COR-L47 (cell line): ENCODE results near the gene CDK17.
"Not testable (repeated sequence)": the region's sequence is repeated elsewhere in the genome, so short reads cannot be mapped to it uniquely, and the experiment has no call there.

Experiments used
- DNase-seq: peaks from one replicate; lab custom pipeline; 2025; lab: John Stamatoyannopoulos, UW

CDK17 gene

DNA sequence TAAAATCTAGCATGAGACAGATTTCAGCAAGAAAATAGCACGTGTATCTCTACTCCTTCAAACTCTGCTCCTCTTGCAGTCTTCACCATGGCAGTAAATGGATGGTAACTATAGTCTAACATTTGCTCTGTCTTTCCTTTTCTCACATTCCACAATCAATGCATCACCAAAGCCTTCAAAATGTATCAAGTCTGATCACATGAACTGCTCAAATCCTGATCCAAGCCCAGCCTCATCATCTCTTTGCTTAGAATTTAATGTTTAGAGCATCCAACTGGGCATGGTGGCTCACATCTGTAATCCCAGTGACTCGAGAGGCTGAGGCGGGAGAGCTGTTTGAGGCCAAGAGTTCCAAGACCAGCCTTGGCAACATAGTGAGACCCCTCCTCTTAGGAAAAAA lies 45.9 kb downstream of the CDK17 start:
- DNase-seq = no peak

DNA sequence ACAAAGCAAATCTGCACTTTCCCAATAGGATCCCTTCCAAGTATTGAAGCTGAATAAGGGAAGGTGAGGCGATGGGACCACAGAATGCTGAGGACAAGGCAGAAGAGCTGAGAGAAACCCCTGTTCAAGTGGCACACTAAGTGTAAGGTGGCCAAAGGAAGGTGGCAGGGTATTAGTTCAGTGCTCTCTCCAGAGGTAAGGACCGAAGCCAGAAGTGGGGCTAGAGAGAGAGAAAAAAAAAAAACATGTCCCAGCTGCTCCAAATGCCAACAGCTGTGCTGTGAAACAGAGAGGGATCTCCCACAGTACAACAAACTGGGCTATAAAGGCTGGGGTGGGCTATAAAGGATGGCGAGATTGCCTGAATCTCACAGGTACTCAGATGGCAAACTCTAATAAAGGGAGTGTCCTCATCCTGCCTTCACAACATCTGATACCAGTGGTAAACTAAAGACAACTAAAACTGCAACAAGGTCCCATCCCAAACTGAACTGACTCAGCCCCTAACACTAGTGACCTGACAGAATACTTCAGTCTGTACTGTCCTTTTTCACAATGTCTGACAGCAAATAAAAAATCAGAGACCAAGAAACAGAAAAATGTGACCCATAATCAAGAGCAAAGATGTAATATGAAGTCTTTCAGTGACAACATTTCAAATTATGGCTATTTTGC lies 47.9 kb downstream of the CDK17 start:
- no peak for DNase-seq

- DNase-seq = no peak
Measured at GRCh38 chr12:96350982-96351381, 49.3 kb downstream of the CDK17 start.

DNA sequence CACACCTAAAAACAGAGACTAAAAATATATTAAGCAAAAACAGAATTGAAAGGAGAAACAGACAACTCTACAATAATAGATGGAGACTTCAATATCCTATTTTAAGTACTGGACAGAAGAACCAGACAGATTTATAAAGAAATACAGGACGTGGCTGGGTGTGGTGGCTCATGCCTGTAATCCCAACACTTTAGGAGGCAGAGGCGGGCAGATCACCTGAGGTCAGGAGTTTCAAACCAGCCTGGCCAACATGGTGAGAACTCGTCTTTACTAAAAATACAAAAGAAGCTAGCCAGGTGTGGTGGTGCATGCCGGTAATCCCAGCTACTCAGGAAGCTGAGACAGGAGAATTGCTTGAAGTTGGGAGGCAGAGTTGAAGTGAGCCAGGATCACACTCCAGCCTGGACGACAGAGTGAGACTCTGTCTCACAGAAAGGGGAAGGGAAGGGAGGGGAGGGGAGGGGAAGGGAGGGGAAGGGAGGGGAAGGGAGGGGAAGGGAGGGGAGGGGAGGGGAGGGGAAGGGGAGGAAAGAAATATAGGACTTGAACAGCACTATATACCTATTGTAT lies 53.0 kb downstream of the CDK17 start:
- DNase-seq = no peak

GRCh38 chr12:96346716-96347115 lies 53.5 kb downstream of the CDK17 start:
- not testable (repeated sequence) for DNase-seq

DNA sequence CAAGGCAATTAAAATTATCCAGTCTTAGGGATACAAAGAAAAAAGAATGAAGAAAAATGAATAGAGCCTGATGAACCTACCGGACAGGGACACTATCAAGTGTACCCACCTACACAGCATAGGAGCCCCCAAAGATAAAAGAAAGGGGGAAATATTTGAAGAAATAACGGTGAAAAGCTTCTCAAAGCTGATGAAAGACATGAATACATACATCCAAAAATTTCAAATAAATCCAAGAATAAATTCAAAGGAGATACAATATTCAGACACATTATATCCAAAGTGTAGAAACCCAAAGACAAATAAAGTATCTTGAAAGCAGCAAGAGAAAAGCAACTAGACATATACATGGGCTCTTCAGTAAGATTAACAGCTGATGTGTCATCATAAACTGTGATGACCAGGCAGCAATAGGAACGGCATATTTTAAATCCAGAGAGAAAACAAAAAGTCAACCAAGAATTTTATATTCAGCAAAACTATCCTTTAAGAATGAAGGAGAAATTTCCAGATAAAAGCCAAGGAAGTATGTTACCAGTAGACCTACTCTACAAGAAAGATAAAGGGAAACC lies 56.0 kb downstream of the CDK17 start:
- no peak for DNase-seq

DNA sequence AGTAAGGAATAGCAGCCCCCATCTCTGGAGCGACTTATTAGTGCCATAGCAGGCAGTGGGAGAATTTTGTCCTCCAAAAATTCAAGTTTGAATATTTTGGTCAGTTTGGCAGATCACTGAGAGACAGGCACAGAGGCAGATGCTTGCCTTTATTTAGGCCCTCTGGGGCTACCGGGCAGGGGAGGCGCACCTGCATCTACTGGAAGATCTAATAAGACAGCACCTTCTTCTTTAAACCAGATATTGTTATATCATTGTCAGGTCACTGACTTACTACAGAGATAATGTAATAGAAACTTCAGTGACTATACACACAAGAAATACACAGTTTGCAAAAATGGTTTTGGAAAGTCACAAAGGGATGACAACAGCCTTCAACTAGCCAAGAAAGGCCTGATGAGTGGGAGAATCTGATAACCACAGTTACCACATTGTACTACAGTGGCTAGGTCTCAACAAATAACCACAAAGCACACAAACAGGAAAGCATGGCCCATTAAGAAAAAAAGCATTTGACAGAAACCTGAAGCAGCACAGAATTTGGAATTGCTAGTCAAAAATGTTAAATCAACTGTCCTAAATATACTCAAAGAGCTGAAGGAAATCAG lies 56.8 kb downstream of the CDK17 start:
- no peak for DNase-seq

- DNase-seq = not testable (repeated sequence)
Measured at GRCh38 chr12:96339666-96340065, 60.6 kb downstream of the CDK17 start.

DNA sequence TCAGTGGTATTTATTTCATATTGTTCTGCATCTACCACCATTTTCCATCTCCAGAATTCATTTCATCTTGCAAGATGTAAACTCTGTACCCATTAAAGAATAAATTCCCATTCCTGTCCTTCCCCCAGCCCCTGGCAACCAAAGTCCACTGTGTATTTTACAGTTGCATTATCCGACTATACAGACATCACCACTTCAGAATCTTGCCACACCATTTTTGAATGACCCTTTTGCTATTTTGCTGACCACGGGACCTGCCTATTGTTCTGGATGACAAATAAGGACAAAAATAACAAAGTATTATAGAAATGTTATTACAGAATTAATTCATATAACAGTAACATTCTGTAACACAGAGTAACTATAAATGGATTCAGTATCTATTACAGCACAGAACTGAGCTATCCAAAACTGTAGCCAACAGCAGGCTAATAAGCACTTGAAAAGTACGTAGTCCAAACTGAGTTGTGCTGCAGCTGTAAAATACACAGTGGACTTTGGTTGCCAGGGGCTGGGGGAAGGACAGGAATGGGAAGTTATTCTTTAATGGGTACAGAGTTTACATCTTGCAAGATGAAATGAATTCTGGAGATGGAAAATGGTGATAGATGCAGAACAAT lies 61.3 kb downstream of the CDK17 start:
- no peak for DNase-seq

GRCh38 chr12:96337953-96338352 lies 62.3 kb downstream of the CDK17 start:
- no peak for DNase-seq

- no peak for DNase-seq
Measured at GRCh38 chr12:96336489-96336888, 63.8 kb downstream of the CDK17 start.

- DNase-seq = no peak
Measured at GRCh38 chr12:96335270-96335669, 65.0 kb downstream of the CDK17 start.

DNA sequence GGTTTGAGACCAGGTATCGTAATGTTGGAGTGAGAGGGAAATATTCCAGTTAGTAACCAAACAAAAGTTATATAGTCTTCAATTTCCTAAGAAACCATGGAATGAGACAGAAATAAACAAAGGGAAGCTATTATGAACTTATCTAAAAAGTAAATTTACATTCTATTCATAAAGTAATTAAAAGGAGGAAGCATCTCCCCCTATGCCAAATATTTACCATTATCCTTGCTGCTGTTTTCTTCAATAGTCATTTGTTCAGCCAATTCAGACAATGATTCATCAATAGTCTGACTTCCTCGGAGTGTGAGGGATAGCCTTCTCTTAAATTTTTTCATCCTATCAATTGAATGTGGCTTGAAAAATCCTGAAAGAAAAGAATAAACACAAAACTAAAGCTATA lies 65.7 kb downstream of the CDK17 start:
- no peak for DNase-seq

DNA sequence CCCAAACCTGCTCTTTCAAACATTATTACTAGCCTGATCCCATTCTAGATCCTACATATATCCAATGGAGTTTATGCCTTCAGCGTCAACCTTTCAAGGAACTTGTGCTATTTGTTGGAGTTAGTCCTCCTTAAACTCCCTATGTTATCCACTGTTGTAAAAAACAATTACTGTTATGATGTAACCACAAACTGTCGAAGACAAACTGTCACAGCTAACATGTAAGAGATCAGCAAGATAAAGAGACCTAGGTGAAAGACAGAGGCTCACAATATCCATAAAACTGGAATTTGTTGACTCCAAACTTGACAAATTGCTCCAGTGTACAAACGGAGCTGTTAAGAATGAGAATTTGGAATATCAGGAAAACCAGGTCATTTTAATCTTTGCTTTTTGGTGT lies 70.7 kb downstream of the CDK17 start:
- no peak for DNase-seq

DNA sequence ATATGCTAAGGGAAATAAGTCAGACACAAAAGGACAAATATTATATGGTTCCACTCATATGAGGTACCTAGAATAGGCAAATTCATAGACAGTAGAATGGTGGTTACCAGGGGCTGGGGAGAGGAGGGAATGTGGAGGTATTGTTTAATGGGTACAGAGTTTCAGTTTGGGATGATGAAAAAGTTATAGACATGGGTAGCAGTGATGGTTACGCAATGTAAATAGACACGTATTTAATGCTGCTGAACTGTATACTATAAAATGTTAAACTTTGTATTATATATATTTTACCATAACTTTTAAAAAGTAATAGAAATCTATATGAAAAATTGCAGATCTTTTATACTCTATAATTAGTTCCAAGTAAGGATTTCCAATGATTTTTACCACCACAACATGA lies 71.2 kb downstream of the CDK17 start:
- no peak for DNase-seq

DNA sequence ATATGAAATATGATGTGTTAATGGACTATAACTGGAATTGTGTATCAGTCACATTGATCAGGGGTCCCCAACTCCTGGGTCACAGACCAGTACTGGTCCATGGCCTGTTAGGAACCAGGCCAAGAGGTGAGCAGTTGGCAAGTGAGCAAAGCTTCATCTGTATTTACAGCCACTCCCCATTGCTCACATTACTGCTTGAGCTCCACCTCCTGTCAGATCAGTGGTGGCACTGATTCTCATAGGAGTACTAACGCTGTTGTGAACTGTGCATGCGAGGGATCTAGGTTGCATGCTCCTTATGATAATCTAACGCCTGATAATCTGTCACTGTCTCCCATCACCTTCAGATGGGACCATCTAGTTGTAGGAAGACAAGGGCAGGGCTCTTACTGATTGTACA lies 72.3 kb downstream of the CDK17 start:
- DNase-seq = no peak

GRCh38 chr12:96327346-96327745 lies 72.9 kb downstream of the CDK17 start:
- no peak for DNase-seq

DNA sequence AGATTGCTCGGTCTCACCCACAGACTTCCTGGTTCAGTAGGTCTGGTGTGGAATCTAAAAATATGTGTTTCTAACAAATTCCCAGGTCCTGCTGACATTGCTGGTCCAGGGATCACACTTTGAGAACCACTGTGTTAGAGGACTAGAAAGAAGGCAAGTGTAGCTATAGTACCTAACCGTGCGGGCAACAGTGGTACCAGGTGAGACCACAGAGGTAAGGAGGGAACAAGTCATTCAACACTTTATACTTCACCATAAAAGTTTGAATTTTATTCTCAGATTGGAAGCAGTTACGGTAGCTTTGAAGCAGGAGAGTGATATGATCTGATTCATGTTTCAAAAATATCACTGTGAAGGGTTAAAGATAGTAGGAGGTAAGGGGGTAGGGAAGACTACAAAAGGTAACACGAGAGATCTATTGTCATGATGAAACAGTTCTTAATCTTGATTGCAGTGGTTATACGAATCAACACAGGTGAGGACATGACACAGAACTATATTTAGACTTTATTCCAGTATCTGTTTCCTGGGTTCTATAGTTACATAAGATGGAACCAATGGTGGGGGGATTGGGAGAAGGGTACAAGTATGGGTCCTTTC lies 73.5 kb downstream of the CDK17 start:
- DNase-seq = no peak

DNA sequence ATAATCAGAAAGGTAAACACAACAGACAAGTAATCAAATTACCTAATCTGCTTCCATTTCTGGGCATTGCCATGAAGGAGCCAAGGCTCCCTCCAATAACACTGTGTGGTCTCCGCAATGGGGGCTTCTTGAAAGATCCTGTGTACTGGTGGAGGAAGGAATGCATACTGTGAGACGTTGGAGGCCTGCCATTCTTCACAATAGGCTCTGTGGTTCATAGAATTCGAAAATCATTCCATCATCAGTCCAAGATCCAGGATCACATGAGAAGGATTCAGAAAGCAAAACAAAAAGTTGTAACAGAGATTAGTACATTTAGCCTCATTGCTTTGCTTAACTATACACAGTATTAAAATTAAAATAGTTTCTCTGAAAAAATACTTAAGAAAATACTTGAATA lies 76.3 kb downstream of the CDK17 start:
- no peak for DNase-seq

- no peak for DNase-seq
Measured at GRCh38 chr12:96322720-96323119, 77.5 kb downstream of the CDK17 start.

GRCh38 chr12:96321941-96322340 lies 78.3 kb downstream of the CDK17 start:
- DNase-seq = no peak

DNA sequence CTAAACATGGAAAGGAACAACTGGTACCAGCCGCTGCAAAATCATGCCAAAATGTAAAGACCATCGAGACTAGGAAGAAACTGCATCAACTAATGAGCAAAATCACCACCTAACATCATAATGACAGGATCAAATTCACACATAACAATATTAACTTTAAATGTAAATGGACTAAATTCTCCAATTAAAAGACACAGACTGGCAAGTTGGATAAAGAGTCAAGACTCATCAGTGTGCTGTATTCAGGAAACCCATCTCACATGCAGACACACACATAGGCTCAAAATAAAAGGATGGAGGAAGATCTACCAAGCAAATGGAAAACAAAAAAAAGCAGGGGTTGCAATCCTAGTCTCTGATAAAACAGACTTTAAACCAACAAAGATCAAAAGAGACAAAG lies 82.4 kb downstream of the CDK17 start:
- DNase-seq = not testable (repeated sequence)
